Testis (tissue), 2 donors: Measurements from ENCODE around the gene MAP6.

Source experiments
- POLR2A ChIP-seq: fragments of 450-650 bp; IDR thresholded peaks from one replicate; pipeline ENCODE4 v1.6.1; 2017; ENCODE audit warnings: antibody characterized with exemption, mild to moderate bottlenecking, moderate library complexity
- TF ChIP-seq, protein P1 (sequence below), 3 experiments: fragments of 450-650 bp in 2 of 3; fragments of 200-600 bp in 1 of 3; sonication (generic) in 1 of 3; IDR thresholded peaks; one replicate each; pipeline ENCODE4 v1.5.1; 2016 to 2019; ENCODE audit warnings: antibody characterized with exemption in 3 of 3, mild to moderate bottlenecking in 2 of 3, moderate library complexity in 1 of 3

GRCh38 chr11:75642402-75643113, 26.3 kb downstream of the MAP6 start:
- TF ChIP-seq, protein P1, sequence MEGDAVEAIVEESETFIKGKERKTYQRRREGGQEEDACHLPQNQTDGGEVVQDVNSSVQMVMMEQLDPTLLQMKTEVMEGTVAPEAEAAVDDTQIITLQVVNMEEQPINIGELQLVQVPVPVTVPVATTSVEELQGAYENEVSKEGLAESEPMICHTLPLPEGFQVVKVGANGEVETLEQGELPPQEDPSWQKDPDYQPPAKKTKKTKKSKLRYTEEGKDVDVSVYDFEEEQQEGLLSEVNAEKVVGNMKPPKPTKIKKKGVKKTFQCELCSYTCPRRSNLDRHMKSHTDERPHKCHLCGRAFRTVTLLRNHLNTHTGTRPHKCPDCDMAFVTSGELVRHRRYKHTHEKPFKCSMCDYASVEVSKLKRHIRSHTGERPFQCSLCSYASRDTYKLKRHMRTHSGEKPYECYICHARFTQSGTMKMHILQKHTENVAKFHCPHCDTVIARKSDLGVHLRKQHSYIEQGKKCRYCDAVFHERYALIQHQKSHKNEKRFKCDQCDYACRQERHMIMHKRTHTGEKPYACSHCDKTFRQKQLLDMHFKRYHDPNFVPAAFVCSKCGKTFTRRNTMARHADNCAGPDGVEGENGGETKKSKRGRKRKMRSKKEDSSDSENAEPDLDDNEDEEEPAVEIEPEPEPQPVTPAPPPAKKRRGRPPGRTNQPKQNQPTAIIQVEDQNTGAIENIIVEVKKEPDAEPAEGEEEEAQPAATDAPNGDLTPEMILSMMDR (IDR thresholded peaks at IDR 0.05) = no peak
- no peak for TF ChIP-seq POLR2A
